Measurements from ENCODE around the gene CLDN4.

The CLDN4 gene

DNA sequence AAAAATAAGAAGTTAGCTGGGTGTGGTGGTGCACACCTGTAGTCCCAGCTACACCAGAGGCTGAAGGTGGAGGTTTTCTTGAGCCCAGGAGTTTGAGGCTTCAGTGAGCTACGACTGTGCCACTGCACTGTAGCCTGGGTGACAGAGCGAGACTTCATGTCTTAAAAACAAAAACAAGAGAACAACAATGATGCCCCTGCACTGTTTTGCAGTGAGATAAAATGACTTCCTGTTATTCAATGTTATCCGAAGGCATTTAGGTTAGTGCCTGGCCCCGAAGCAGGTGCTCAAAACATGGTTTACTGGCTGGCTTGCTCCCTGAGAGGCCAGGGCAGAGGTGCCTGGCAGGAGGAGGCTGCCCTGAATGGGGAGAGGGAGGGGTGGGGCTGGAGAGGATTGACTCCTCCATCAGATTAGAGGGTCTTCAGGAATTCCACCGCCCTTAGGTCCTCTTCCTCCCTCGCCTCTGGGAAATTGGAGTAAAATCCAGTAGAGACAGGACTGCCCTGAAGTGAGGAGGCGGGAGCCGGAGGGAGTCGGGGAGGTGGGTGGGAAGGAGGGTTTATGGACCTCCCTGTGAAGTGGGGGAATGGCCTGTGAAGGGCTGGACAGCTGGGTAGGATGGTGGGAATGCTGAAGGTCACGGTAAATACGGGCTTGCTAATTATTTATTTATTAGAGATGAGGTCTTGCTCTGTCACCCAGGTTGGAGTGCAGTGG lies 6.8 kb upstream of the CLDN4 start:
- FAIRE-seq = no peak
- no peak for DNase-seq (ENCODE audit: insufficient read length, low spot score)
- TF ChIP-seq POLR2AphosphoS5 (IDR thresholded peaks at IDR 0.05; ENCODE audit: low read depth, low read length) (no peak), SPI1 (IDR thresholded peaks at IDR 0.05; ENCODE audit: low read depth, low read length) (no peak), POLR2A (IDR thresholded peaks at IDR 0.05; ENCODE audit: low read depth, low read length) (no peak), TAF1 (IDR thresholded peaks at IDR 0.05; ENCODE audit: low read depth, low read length) (no peak), PAX5 (IDR thresholded peaks at IDR 0.05; ENCODE audit: insufficient read depth, low read length, severe bottlenecking) (no peak), POU2F2 (IDR thresholded peaks at IDR 0.05; ENCODE audit: low read depth, low read length) (no peak)

DNA sequence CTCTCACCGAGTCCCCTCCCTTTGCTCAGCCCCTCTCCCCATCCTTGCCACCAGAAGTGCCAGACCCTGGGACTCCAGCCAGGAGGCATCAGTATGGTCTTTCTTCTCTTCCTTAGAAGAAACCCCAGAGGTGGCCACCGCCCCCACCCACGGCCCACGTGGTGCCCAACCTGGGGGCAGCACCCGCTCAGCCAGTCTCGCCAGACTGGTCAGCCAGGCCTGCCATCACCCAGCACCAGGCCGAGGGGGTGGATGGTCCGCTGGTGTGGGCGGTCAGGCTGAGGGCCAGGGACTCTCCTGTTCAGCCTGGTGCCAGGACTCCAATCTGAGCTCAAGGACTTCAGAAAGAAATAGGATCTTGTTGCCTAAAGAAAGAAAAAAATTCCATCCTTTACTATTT lies 5.8 kb upstream of the CLDN4 start:
- FAIRE-seq (no peak), DNase-seq (ENCODE audit: insufficient read length, low spot score) (no peak)

DNA sequence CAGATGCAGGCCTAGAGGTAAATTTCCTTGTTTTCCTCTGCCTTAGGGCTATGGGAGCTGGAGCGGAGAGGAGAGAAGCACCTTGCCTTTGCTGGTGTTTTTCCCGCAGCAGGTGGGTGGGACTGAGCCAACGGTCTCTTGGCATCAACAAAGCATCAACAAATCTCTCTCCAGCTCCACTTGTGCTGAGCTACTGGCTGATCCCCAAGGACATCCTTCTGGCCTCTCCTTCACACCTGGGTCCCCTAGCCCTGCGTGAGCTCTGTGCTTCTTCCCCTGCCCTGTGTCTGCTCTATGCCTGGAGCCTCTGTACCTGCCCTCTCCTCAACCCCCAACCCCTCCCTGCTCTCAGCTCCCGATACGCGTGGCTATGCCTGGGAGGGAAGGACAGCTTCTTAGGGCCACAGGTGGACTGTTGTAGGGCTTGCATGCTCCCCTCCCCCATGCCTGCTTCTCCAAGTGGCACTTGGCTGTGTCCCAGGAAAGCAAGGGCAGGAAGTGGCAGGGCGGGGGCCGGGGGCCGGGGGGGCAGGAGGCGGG lies 3.2 kb upstream of the CLDN4 start:
- no peak for DNase-seq (ENCODE audit: insufficient read length, low spot score)
- no peak for FAIRE-seq
- TF ChIP-seq POU2F2 (IDR thresholded peaks at IDR 0.05; ENCODE audit: low read depth, low read length) (no peak), SPI1 (IDR thresholded peaks at IDR 0.05; ENCODE audit: low read depth, low read length) (no peak), PAX5 (IDR thresholded peaks at IDR 0.05; ENCODE audit: insufficient read depth, low read length, severe bottlenecking) (no peak), POLR2A (IDR thresholded peaks at IDR 0.05; ENCODE audit: low read depth, low read length) (no peak), TAF1 (IDR thresholded peaks at IDR 0.05; ENCODE audit: low read depth, low read length) (no peak), POLR2AphosphoS5 (IDR thresholded peaks at IDR 0.05; ENCODE audit: low read depth, low read length) (no peak)

More for the DNA sequence above, 5.8 kb upstream of the CLDN4 start:
- TF ChIP-seq PAX5 (IDR thresholded peaks at IDR 0.05; ENCODE audit: insufficient read depth, low read length, severe bottlenecking) (no peak), TAF1 (IDR thresholded peaks at IDR 0.05; ENCODE audit: low read depth, low read length) (no peak), POU2F2 (IDR thresholded peaks at IDR 0.05; ENCODE audit: low read depth, low read length) (no peak), POLR2A (IDR thresholded peaks at IDR 0.05; ENCODE audit: low read depth, low read length) (no peak), SPI1 (IDR thresholded peaks at IDR 0.05; ENCODE audit: low read depth, low read length) (no peak), POLR2AphosphoS5 (IDR thresholded peaks at IDR 0.05; ENCODE audit: low read depth, low read length) (no peak)

DNA sequence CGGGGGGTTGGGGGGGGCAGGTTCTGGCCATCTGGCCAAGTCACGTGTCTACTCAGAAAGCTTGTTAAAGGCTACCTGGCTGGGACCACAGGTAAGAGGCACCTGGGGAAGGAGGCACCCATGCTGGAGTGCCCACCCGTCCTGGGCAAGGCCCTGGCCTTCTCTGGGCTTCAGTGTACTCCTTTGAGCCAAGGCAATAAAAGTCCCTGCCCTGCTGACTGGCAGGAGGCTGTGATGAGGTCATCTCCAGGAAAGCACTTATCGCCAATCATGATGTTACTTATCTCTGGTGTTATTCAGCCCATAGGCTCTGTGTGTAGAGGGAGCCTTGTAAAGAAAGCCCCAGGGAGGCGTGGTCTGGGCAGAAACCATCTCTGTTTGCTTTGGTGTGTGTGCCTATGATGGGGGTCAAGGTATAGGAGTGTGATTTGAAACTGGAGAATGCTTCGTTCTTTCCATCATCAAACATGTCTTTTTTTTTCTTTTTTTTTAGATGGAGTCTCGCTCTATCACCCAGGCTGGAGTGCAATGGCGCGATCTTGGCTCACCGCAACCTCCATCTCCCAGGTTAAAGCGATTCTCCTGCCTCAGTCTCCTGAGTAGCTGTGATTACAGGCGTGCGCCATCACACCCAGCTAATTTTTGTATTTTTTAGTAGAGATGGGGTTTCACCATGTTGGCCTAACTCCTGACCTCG lies 2.5 kb upstream of the CLDN4 start:
- TF ChIP-seq POLR2AphosphoS5 (IDR thresholded peaks at IDR 0.05; ENCODE audit: low read depth, low read length) (no peak), TAF1 (IDR thresholded peaks at IDR 0.05; ENCODE audit: low read depth, low read length) (no peak), SPI1 (IDR thresholded peaks at IDR 0.05; ENCODE audit: low read depth, low read length) (no peak), PAX5 (IDR thresholded peaks at IDR 0.05; ENCODE audit: insufficient read depth, low read length, severe bottlenecking) (no peak), POU2F2 (IDR thresholded peaks at IDR 0.05; ENCODE audit: low read depth, low read length) (no peak), POLR2A (IDR thresholded peaks at IDR 0.05; ENCODE audit: low read depth, low read length) (no peak)
- DNase-seq (ENCODE audit: insufficient read length, low spot score) (no peak), FAIRE-seq (no peak)

DNA sequence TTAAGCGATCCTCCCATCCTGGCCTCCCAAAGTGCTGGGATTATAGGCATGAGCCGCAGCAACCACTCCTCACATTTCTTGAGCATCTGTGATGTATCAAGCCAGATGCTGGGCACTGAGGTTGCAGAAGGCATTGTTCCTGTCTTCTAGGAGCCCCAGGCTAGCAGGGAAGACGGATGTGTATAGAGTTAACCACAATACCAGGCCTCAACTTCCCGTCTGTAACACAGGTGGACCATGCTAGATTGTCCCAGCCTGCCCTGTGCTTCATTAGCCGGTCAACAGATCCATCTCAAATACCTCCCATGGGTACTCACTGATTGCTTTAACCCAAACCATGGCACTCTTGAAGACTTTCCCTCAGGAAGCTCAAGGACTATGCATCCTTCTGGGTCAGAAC lies 1.8 kb upstream of the CLDN4 start:
- TF ChIP-seq POU2F2 (IDR thresholded peaks at IDR 0.05; ENCODE audit: low read depth, low read length) = no peak
- TF ChIP-seq TAF1 (IDR thresholded peaks at IDR 0.05; ENCODE audit: low read depth, low read length) = no peak
- TF ChIP-seq POLR2A (IDR thresholded peaks at IDR 0.05; ENCODE audit: low read depth, low read length) = no peak
- TF ChIP-seq SPI1 (IDR thresholded peaks at IDR 0.05; ENCODE audit: low read depth, low read length) = no peak
- TF ChIP-seq PAX5 (IDR thresholded peaks at IDR 0.05; ENCODE audit: insufficient read depth, low read length, severe bottlenecking) = no peak
- TF ChIP-seq POLR2AphosphoS5 (IDR thresholded peaks at IDR 0.05; ENCODE audit: low read depth, low read length) = no peak
- no peak for FAIRE-seq

DNA sequence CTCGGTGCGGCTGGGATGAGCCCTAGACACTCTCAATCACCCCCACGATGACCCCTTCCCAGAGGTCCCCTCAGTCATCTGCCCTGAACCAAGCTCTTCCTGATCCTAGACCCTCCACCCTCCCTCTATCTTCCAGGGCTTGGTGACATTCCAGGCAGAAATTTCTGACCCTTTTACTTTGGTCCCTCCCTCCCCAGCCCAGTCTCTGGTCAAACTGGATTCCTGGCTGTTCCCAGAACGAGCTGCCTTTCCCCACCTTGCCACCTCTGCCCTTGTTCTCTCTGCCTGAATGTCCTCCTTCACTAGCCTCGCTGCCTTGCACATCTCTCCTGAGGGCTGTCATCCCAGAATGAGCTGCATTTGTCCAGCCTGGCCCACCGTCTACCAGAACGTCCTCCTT lies 1.3 kb upstream of the CLDN4 start:
- TF ChIP-seq POLR2A (IDR thresholded peaks at IDR 0.05; ENCODE audit: low read depth, low read length) = no peak
- TF ChIP-seq SPI1 (IDR thresholded peaks at IDR 0.05; ENCODE audit: low read depth, low read length) = no peak
- TF ChIP-seq POLR2AphosphoS5 (IDR thresholded peaks at IDR 0.05; ENCODE audit: low read depth, low read length) = no peak
- TF ChIP-seq TAF1 (IDR thresholded peaks at IDR 0.05; ENCODE audit: low read depth, low read length) = no peak
- no peak for TF ChIP-seq PAX5 (IDR thresholded peaks at IDR 0.05; ENCODE audit: insufficient read depth, low read length, severe bottlenecking)
- TF ChIP-seq POU2F2 (IDR thresholded peaks at IDR 0.05; ENCODE audit: low read depth, low read length) = no peak
- DNase-seq (ENCODE audit: insufficient read length, low spot score) = no peak
- FAIRE-seq = no peak

More for the DNA sequence above, 1.8 kb upstream of the CLDN4 start:
- no peak for DNase-seq (ENCODE audit: insufficient read length, low spot score)

DNA sequence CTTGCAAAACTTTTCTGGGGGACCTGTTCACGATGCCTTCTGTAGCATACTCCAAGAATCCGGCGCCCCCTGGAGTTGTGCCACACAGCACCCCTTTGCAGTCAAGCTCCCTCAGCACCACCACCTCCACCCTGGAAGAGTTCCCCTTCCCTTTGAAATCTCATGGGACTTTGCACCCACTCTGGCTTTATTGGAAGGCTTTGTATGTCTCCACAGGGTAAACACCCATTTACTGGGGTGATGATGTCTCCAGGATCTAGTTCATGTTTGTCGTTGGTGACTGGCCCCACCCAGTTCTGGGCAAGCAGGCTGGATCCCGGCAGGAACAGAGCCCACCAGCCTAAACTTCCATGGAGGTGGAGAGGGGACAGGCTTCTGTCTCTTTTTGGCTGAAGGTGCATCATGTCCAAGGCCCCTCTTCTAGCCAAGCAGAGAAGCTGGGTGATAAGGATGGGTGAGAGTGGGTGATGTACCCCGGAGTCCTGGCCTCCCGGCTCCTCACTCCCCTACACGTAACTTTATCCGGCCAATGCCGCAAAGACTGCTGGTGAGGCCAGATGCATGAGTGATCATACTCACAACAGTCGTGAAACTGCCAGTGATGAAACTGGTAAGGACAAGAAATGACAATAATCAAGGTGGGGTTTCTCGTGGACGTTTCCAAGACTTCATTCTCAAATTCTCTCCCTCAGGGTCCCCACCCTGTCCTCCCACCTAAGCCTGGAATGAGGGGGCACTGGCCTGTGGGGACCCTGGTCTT lies 695 bp upstream of the CLDN4 start:
- DNase-seq (ENCODE audit: insufficient read length, low spot score) (no peak), FAIRE-seq (no peak)
- TF ChIP-seq TAF1 (IDR thresholded peaks at IDR 0.05; ENCODE audit: low read depth, low read length) (no peak), SPI1 (IDR thresholded peaks at IDR 0.05; ENCODE audit: low read depth, low read length) (no peak), PAX5 (IDR thresholded peaks at IDR 0.05; ENCODE audit: insufficient read depth, low read length, severe bottlenecking) (no peak), POU2F2 (IDR thresholded peaks at IDR 0.05; ENCODE audit: low read depth, low read length) (no peak), POLR2AphosphoS5 (IDR thresholded peaks at IDR 0.05; ENCODE audit: low read depth, low read length) (no peak), POLR2A (IDR thresholded peaks at IDR 0.05; ENCODE audit: low read depth, low read length) (no peak)

DNA sequence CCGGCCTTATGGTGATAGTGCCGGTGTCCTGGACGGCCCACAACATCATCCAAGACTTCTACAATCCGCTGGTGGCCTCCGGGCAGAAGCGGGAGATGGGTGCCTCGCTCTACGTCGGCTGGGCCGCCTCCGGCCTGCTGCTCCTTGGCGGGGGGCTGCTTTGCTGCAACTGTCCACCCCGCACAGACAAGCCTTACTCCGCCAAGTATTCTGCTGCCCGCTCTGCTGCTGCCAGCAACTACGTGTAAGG lies 713 bp downstream of the CLDN4 start:
- DNase-seq (ENCODE audit: insufficient read length, low spot score) (no peak), FAIRE-seq (no peak)
- no peak for TF ChIP-seq SPI1 (IDR thresholded peaks at IDR 0.05; ENCODE audit: low read depth, low read length)
- TF ChIP-seq POLR2A (IDR thresholded peaks at IDR 0.05; ENCODE audit: low read depth, low read length) = no peak
- no peak for TF ChIP-seq PAX5 (IDR thresholded peaks at IDR 0.05; ENCODE audit: insufficient read depth, low read length, severe bottlenecking)
- TF ChIP-seq TAF1 (IDR thresholded peaks at IDR 0.05; ENCODE audit: low read depth, low read length) = no peak
- TF ChIP-seq POLR2AphosphoS5 (IDR thresholded peaks at IDR 0.05; ENCODE audit: low read depth, low read length) = no peak
- no peak for TF ChIP-seq POU2F2 (IDR thresholded peaks at IDR 0.05; ENCODE audit: low read depth, low read length)
